SKM-1 treated with dmso at 0.1 percent for 144 hours (cell line): ENCODE results near the gene PRR18.
"Not testable (repeated sequence)": the region's sequence is repeated elsewhere in the genome, so short reads cannot be mapped to it uniquely, and the experiment has no call there.

Experiments used
- DNase-seq: peaks from one replicate; lab custom pipeline; 2025; ENCODE audit not compliant: unreplicated experiment; lab: John Stamatoyannopoulos, UW

PRR18 gene, protein sequence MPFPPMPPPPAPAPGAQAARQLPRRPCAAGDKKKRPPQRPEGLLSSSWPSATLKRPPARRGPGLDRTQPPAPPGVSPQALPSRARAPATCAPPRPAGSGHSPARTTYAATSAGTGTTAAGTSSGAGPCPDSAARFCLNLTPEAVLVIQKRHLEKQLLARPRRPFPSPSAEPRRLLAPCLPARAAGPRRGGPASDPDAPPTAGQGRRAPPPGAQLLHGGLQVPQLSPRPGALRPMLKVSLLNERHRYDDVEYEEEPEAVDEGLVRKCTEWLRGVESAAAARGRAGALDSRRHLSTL

DNA sequence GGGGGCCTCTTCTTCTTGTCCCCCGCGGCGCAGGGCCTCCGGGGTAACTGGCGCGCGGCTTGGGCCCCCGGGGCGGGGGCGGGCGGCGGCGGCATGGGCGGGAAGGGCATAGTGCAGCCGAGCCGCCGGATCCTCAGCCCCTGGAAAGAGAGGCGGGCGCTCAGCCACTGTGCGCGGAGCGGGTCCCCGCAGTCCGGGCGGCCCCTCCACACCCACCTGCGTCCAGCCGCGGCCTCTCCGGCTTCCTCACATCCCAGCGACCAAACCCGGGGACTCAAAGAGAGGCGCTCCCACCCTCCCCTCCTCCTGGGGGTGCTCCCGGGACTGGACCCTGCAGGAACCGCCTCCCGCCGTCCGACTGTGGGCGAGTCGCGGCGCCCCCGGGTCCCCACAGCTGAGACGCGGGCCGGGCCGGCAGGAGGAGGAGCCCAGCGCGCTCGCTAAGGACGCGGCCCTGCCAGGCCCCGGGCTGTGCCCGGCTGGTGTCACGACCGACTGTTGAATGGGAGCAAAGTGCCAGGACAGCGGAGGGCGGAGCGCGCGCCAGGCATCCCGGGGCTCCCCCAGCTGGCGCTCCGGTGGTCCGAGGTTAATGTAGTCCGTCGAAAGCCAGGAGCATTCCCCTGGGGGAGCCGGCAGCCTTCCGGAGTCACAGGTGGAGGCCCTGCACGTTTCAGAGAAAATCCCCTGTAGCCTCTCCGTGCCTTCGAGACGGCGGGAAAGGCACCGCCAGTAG is at the start of gene PRR18:
Gene PRR18, minus strand, starts transcription at position 360 of the 736 bp plus-strand sequence. Its CDS starts 250 bp downstream, at position 110.
- DNase-seq = no peak

GRCh38 chr6:166355552-166355951 is 47.4 kb upstream of the PRR18 start:
- DNase-seq = no peak

DNA sequence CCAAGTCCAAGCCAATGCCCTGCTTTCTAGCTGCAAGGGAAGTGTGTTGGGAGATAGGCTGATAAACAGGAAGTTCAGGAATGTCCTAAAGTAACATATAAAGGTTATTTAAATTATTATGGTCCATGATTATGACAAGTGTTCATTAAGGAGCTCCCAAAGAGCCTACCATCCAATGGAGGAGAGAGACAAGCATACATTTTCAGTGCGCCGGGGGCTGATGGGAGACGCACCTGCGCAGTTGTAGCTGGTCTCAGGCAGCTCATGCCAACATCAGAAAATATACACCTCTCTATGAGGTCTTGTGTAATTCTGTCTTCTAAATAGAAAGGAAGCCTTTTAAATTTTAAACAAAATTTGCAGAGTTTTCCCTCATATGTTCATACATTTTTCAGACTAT is 46.8 kb upstream of the PRR18 start:
- DNase-seq = no peak

- DNase-seq = no peak
Observed at GRCh38 chr6:166354143-166354542, 46.0 kb upstream of the PRR18 start.

- no peak for DNase-seq
Observed at GRCh38 chr6:166353507-166353906, 45.3 kb upstream of the PRR18 start.

DNA sequence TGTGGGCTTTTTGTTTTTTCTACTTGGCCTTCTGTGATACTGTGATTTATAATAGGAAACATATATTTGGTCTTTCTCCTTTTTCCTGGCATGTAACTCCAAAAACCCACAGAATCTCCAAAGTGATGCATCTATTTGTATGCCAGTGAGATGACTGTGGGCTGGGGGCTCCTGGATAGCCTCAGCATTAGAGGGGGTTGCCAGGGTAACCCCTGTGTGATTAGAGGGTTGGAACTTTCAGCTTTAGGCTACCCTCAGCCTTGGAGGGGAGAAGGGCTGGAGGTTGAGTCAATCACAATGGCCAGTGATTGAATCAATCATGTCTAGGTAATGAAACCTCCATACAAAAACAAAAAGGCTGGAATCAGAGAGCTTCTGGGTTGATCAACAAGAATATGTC is 44.7 kb upstream of the PRR18 start:
- no peak for DNase-seq

DNA sequence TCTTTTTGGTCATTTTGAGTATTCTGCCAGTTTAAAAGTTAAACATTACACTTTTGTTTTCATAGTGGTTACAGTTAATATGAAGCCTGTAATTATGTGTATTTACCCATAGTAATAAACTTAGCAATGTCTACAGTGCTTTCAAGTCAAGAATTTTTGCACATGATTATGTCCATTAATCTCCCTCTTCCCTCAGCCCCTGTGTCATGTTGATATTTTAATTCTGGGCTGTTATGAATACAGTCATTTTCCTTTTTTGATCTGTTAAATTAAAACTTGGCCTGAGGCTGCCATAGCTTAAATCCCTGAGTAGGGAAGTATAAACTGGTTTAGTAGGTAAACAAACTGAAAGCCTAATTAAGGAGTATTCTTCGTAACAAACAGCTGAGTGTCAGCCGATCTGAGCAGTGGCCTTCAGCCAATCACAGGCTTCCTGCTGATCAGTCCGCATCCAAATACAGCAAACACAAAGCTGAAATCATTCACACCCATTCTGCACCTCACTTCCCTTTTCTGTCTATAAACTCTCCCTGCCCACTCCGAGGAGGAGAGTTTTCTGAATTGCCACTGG is 43.6 kb upstream of the PRR18 start:
- DNase-seq = peak; percentile 26

DNA sequence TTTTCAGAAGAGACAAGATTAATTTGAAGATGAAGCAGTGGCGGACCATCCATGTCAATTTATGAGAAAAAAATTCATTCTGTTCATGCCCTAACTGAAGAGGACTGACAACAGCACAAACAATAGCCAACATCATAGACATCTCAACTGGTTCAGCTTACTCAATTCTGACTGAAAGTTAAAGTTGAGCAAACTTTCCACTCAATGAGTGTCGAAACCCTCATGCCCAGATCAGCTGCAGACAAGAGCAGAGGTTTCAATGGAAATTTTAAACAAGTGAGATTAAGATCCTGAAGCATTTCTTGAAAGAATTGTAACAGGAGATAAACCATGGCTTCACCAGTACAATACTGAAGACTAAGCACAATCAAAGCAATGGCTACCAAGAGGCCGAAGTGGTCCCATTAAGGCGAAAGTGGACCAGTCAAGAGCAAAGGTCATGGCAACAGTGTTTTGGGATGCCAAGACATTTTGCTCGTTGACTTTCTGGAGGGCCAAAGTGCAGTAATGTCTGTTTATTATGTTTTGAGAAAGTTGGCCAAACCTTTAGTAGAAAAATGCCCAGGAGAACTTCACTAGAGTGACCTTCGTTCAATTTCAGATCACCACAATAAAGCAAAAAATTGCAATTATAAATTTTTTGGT is 40.2 kb upstream of the PRR18 start:
- DNase-seq = peak; percentile 28

- no peak for DNase-seq
Observed at GRCh38 chr6:166346965-166347364, 38.8 kb upstream of the PRR18 start.

GRCh38 chr6:166346449-166346848 is 38.3 kb upstream of the PRR18 start:
- DNase-seq = no peak

- DNase-seq = not testable (repeated sequence)
Observed at GRCh38 chr6:166345672-166346071, 37.5 kb upstream of the PRR18 start.

DNA sequence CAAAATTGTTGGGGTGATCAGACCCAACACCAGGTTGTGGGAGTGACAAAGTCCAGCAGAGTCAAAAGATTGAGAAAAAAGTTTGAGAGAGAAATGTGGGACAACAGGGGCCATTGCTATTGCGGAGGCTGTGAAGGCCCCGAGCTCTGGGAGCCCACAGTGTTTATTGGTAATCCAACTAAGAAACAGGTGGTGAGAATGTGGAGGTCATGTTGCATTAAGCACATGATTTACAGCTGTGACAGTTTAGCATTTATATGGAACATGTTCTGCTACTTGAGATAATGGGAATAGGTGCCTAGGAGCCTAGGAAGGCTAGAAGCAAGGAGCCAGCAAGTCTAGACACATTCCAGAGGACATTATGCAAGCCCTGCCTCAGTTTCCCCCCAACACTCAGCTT is 36.7 kb upstream of the PRR18 start:
- DNase-seq = not testable (repeated sequence)

- DNase-seq = no peak
Observed at GRCh38 chr6:166344240-166344639, 36.0 kb upstream of the PRR18 start.

DNA sequence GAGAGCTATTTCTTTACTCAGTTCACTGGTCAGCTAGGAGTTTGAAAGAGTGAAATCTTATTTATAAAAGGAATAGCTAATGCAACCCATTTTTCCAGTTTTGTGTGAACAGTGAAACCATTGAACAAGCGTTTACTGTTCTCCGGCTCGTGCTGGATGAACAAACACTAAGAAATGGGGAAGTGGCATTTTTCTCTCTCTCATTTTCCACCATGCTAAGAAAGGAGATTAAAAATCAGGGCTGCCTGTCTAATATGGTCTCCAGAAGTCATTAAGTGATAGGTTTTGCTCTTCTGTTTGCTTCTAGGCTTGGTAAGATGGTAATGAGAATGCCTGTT is 34.9 kb upstream of the PRR18 start:
- DNase-seq = peak; percentile 51

DNA sequence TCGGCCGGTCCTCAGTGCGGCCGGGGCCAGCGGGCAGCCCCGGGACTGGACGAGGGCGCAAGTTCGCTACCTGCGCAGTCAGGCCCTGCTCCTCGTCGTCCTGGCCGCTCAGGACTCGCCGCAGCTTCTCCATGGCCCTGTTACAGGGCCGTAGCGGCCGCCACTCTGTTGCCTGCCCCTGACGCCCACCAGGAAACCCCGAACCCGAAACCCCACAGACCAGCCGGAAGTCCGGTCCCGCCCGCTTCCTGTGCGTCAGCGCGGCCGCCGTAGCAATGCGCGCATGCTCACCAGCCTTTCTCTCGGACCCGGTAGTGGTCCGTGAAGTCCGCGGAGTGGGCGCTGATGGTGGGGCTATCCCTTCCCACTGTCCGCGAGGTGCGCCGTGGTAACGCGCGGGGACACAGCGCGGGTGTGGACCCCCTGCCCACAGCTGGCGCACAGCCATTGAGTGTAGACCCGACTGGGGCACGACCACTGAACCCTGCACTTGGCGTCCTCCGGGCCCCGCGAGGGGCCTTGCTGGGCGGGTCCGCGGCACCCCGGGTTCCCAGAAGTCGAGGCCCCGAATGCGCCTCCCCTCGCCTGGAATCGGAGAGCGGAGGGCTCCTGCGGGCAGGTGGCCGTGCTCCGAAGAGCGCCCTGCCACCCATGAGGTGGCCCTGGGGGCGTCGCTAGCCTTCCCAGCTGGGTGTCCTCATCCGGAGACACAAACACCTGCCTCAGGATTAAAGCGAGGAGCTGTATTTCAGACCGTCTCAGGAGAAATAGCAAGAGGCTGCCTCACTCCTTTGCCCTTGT is 34.4 kb upstream of the PRR18 start, which contains the start of gene SFT2D1:
Gene SFT2D1, minus strand, starts transcription at position 197 of the 801 bp plus-strand sequence. Its CDS starts 64 bp downstream, at position 133.
- peak; percentile 82 for DNase-seq

DNA sequence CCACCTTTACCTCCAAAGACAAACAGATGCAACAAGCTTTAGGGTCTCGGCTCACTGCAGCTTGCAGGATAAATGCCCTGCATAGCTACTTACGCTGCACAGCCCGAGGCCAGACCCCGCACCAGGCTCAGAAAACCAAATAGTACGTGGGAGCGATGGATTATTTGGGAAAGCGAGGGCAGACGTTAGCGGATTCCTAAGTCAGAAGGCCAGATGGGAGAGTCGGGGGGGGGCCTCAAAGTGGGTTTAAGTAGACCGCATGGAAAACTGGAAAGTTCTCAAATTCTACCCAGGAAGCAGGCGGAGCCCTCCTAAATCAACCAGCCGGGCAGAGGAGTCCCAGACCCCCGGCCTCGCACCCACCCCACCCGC is 33.8 kb upstream of the PRR18 start:
- no peak for DNase-seq

- DNase-seq = peak; percentile 9
Observed at GRCh38 chr6:166341464-166341863, 33.3 kb upstream of the PRR18 start.

DNA sequence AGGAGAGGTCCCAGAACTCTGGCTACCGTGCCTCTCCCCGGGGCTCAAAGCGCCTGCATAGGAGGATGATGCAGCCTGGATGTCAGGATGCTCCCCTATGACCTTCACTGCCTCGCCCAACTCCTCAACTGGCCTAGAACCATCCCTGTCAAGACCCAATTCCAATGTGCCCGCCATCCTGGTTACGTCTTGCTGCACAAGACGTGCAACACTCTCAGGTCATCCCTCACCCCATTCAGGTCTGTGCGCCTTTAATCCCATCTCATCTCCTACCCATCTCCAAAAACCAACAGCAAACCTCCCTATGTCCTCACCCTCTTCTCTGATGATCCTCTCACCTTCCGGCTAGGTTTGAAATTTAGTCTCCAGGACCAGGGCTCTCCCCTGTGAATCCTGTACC is 30.7 kb upstream of the PRR18 start:
- no peak for DNase-seq

GRCh38 chr6:166336847-166337246 is 28.7 kb upstream of the PRR18 start:
- no peak for DNase-seq

- no peak for DNase-seq
Observed at GRCh38 chr6:166335378-166336302, 27.4 kb upstream of the PRR18 start.
